Esophagus squamous epithelium (tissue), 5 donors: ENCODE data around the gene SLCO2B1. TPM values are rescaled to one million over a fixed set of nuclear protein-coding genes. Genes with fewer than 3 reads are reported as not detected.
A peak's percentile ranks its signal among the peaks of the same experiment; 100 is the strongest.

Experiments used
- DNase-seq: peaks from one replicate; lab custom pipeline; 2025; lab: John Stamatoyannopoulos, UW
- H3K27ac ChIP-seq, 4 donors: fragments of 200-600 bp; sonication (generic); one replicate each; pipeline ENCODE4 v1.5.1; 2016 to 2019; ENCODE audit warnings: mild to moderate bottlenecking in 1 of 4
- H3K27me3 ChIP-seq, 4 donors: fragments of 200-600 bp; sonication (generic); 1 replicate in 3 of 4; 2 replicates in 1 of 4; pipeline versions ENCODE4 v1.5.1 to v1.6.0; 2017 to 2021; ENCODE audit warnings: antibody characterized with exemption in 1 of 4
- H3K36me3 ChIP-seq, 3 donors: fragments of 200-600 bp; sonication (generic); one replicate each; pipeline ENCODE4 v1.5.1; 2016 to 2019
- H3K4me1 ChIP-seq, 3 donors: fragments of 200-600 bp; sonication (generic); one replicate each; pipeline ENCODE4 v1.5.1; 2017 to 2019
- H3K4me3 ChIP-seq, 4 donors: fragments of 200-600 bp; sonication (generic); 1 replicate in 3 of 4; 2 replicates in 1 of 4; pipeline ENCODE4 v1.5.1; 2016 to 2019; ENCODE audit warnings: mild to moderate bottlenecking in 2 of 4, moderate library complexity in 1 of 4
- H3K9me3 ChIP-seq, 3 donors: fragments of 200-600 bp; sonication (generic); one replicate each; pipeline ENCODE4 v1.5.1; 2016 to 2019
- CTCF ChIP-seq, 6 experiments: fragments of 450-650 bp in 4 of 6; fragments of 200-600 bp in 2 of 6; sonication (generic) in 2 of 6; IDR thresholded peaks; one replicate each; pipeline ENCODE4 v1.5.1; 2016 to 2019; ENCODE audit warnings: antibody characterized with exemption in 6 of 6, mild to moderate bottlenecking in 4 of 6, moderate library complexity in 4 of 6
- POLR2A ChIP-seq, 4 donors: fragments of 450-650 bp; IDR thresholded peaks; one replicate each; pipeline ENCODE4 v1.6.1; 2017; ENCODE audit warnings: antibody characterized with exemption in 4 of 4, mild to moderate bottlenecking in 4 of 4, moderate library complexity in 3 of 4
- WGBS, 2 donors: methylation state at CpG; one replicate each; pipeline ENCODE4 v1.1.5; 2018; 5-methylcytosine and 5-hydroxymethylcytosine counted together
- intact Hi-C: fragments of 100-400 bp; cut with DNase I; formaldehyde crosslinking; loops from one replicate; pipeline ENCODE4 v1.15.0; 2022
- total RNA-seq, 4 donors: library from RNA; depleted of rRNA; stranded (reverse); fragments of >200 nt; gene quantifications; one replicate each; pipeline ENCODE4 v1.1.0, GENCODE V29; 2016
- donor health status: DM: yes; HTN: yes; CAD: no.

The SLCO2B1 gene
- total RNA-seq, 4 donors from 2014 or later, result 3.6 to 35.7 (median 16.1) TPM

- H3K27ac ChIP-seq, result no peak overlapping the region
- H3K9me3 ChIP-seq, result no peaks in the 10 kb centered on the region
- 51 to 59% methylated on average over 6 to 7 of the region's 10 CpGs for WGBS, 2 donors
- peaks cover 5 to 24% (median 20%) of the 10 kb centered on the region in 3 donors for H3K4me1 ChIP-seq
- TF ChIP-seq POLR2A (IDR thresholded peaks at IDR 0.05), result no peak
- no peak for TF ChIP-seq CTCF (IDR thresholded peaks at IDR 0.05)
- no peak for DNase-seq
- H3K36me3 ChIP-seq, result no peaks in the 10 kb centered on the region
- intact Hi-C loops, result loop anchor here (10.0 kb wide), 1 partner anchor 315 kb away; no protein-coding TSS in a partner anchor
- H3K27me3 ChIP-seq, result peaks cover 11 to 89% (median 16%) of the 10 kb centered on the region in 4 donors
- H3K4me3 ChIP-seq, result peak overlapping the region in 2 of 4 donors; percentile 50 to 69
These were observed 88.8 kb downstream of the SLCO2B1 start for GRCh38 chr11:75239531-75240290.

DNA sequence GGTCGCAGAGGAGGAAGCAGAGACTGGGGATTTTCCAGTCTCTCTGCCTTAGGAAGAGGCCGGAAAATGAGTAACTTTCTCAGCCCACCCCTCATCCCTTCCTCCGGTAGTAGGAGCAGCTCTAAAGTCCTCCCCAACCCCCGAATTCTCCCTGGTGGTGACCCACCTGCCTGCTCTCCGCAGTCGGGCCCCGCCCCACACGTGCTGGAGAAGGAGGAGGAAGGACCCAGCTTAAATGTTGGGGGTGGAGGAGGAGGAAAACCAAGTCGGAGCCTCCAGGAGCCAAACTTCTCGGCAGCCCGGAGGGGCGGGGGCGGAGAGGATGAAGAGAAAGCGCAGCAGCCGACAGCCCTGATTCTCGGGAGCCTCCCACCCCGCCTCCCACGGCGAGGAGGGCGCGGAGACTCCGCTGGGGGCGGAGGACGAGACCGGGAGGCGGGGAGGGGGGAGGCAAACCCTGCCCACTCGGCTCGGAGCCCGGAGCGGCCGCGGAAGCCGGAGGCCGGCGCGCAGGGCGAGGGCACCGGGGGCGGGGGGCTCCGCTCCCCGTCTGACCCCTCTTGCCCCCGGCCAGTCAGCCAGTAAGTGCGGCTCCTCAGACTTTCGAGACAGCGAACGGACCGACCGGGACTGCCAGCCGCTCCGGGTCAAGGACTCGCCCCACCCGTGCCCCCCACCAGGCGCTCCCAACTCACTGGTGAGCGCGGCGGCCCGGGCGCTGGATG is 89.6 kb downstream of the SLCO2B1 start, which contains the start of gene TPBGL:
TSS of gene TPBGL (plus strand) at position 464 of the 725 bp plus-strand sequence. CDS start 276 bp downstream, outside the sequence.
- Histone ChIP-seq H3K9me3 (no peaks in the 10 kb centered on the region), H3K27me3 (peaks cover 11 to 89% (median 16%) of the 10 kb centered on the region in 4 donors), H3K4me1 (peaks cover 5 to 24% (median 20%) of the 10 kb centered on the region in 3 donors), H3K27ac (no peak within 1 kb of the TSS), H3K36me3 (no peaks in the 10 kb centered on the region), H3K4me3 (peak within 1 kb of the TSS; percentile 25 to 69 (median 46))
- WGBS, 2 donors, result 11 to 15% methylated on average over 4 to 5 of the region's 58 CpGs
- TF ChIP-seq POLR2A (IDR thresholded peaks at IDR 0.05) (no peak), CTCF (IDR thresholded peaks at IDR 0.05) (no peak)
- intact Hi-C loops, result loop anchor here (10.0 kb wide), 1 partner anchor 316 kb away; no protein-coding TSS in a partner anchor
- no peak for DNase-seq

DNA sequence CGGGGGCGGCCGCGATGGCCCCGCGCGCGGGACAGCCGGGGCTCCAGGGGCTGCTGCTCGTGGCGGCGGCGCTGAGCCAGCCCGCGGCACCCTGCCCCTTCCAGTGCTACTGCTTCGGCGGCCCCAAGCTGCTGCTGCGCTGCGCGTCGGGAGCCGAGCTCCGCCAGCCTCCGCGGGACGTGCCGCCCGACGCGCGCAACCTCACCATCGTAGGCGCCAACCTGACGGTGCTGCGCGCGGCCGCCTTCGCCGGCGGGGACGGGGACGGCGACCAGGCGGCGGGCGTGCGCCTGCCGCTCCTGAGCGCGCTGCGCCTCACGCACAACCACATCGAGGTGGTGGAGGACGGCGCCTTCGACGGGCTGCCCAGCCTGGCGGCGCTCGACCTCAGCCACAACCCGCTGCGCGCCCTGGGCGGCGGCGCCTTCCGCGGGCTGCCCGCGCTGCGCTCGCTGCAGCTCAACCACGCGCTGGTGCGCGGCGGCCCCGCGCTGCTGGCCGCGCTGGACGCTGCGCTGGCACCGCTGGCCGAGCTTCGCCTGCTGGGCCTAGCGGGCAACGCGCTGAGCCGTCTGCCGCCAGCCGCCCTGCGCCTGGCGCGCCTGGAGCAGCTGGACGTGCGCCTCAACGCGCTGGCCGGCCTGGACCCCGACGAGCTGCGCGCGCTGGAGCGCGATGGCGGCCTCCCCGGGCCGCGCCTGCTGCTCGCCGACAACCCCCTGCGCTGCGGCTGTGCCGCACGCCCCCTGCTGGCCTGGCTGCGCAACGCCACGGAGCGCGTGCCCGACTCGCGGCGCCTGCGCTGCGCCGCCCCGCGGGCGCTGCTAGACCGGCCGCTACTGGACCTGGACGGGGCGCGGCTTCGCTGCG is 90.4 kb downstream of the SLCO2B1 start:
- H3K27ac ChIP-seq, result no peak overlapping the region
- TF ChIP-seq CTCF (IDR thresholded peaks at IDR 0.05), result peak; percentile 39 to 99 (median 97)
- TF ChIP-seq POLR2A (IDR thresholded peaks at IDR 0.05), result no peak
- no peak for DNase-seq
- no peaks in the 10 kb centered on the region for H3K36me3 ChIP-seq
- H3K4me1 ChIP-seq, result peaks cover 5 to 24% (median 20%) of the 10 kb centered on the region in 3 donors
- no CpG with 5 or more reads among the region's 140 CpGs for WGBS, 2 donors
- H3K9me3 ChIP-seq, result no peaks in the 10 kb centered on the region
- intact Hi-C loops, result loop anchor here (10.0 kb wide), 1 partner anchor 316 kb away; no protein-coding TSS in a partner anchor
- peak overlapping the region; percentile 25 to 69 (median 46) for H3K4me3 ChIP-seq
- H3K27me3 ChIP-seq, result peaks cover 11 to 83% (median 16%) of the 10 kb centered on the region in 4 donors

DNA sequence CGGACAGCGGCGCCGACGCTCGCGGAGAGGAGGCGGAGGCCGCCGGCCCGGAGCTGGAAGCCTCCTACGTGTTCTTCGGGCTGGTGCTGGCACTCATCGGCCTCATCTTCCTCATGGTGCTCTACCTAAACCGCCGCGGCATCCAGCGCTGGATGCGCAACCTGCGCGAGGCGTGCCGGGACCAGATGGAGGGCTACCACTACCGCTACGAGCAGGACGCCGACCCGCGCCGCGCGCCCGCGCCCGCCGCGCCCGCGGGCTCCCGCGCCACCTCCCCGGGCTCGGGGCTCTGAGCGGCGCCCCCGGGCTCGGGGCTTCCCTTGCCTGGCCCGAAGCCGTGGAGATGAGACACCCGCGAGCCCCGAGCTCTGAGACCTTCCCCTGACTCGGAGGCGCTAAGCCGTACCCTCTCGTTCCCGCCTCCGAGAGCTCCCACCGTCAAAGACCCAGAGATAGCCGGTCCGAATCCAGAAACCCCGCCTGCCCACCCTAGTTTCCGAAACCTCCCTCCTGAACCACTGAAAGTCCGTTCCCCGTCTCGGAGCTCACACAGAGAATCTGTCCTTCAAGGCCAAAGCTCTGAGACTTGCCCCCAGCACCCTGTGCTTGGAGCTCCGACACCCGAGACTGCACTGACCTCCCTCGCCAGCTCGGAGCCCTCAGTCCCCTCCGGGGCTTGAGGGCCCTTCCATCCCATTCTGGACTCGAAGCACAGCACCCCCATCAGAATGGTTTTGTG is 91.2 kb downstream of the SLCO2B1 start:
- Histone ChIP-seq H3K9me3 (no peaks in the 10 kb centered on the region), H3K4me1 (peaks cover 5 to 24% (median 20%) of the 10 kb centered on the region in 3 donors), H3K36me3 (no peaks in the 10 kb centered on the region), H3K27me3 (peaks cover 11 to 85% (median 16%) of the 10 kb centered on the region in 4 donors), H3K27ac (no peak overlapping the region), H3K4me3 (peak overlapping the region; percentile 25 to 69 (median 46))
- TF ChIP-seq POLR2A (IDR thresholded peaks at IDR 0.05), result no peak
- 35 to 47% methylated on average over 6 to 9 of the region's 72 CpGs for WGBS, 2 donors
- no peak for DNase-seq
- intact Hi-C loops, result loop anchor here (10.0 kb wide), 1 partner anchor 317 kb away; no protein-coding TSS in a partner anchor
